Thyroid gland (tissue), 4 donors: ENCODE results near the gene ITPR3.

Experiments used
- POLR2A ChIP-seq, 2 donors: fragments of 450-650 bp; IDR thresholded peaks; one replicate each; pipeline ENCODE4 v1.6.1; 2017; ENCODE audit warnings: antibody characterized with exemption in 2 of 2, mild to moderate bottlenecking in 2 of 2, moderate library complexity in 1 of 2
- TF ChIP-seq, protein P1 (sequence below), 6 experiments: fragments of 200-600 bp in 3 of 6; fragments of 450-650 bp in 3 of 6; sonication (generic) in 3 of 6; IDR thresholded peaks; one replicate each; pipeline ENCODE4 v1.5.1; 2016 to 2019; ENCODE audit warnings: antibody characterized with exemption in 6 of 6, mild to moderate bottlenecking in 2 of 6, inconsistent platforms in 1 of 6, moderate library complexity in 1 of 6

DNA sequence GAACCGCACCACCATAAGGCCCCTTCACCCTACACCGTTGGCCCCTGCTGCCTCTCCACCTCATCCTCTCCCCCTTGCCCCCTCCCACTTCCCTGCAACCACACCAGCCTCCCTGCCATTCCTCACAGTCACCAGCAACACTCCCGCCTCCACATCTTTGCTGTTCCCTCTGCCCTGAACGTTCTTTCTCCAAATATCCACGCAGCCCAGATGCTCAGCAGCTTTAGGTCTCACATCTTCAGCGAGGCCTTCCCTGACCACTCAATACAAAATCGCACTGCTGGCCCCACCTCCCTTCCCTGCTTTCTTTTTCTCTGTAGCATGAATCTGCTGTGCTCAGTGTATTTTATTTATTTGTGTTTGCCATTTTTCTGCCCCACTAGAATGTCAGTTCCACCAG, 20.5 kb downstream of the ITPR3 start:
- TF ChIP-seq, protein P1, sequence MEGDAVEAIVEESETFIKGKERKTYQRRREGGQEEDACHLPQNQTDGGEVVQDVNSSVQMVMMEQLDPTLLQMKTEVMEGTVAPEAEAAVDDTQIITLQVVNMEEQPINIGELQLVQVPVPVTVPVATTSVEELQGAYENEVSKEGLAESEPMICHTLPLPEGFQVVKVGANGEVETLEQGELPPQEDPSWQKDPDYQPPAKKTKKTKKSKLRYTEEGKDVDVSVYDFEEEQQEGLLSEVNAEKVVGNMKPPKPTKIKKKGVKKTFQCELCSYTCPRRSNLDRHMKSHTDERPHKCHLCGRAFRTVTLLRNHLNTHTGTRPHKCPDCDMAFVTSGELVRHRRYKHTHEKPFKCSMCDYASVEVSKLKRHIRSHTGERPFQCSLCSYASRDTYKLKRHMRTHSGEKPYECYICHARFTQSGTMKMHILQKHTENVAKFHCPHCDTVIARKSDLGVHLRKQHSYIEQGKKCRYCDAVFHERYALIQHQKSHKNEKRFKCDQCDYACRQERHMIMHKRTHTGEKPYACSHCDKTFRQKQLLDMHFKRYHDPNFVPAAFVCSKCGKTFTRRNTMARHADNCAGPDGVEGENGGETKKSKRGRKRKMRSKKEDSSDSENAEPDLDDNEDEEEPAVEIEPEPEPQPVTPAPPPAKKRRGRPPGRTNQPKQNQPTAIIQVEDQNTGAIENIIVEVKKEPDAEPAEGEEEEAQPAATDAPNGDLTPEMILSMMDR (IDR thresholded peaks at IDR 0.05): no peak
- no peak for TF ChIP-seq POLR2A (IDR thresholded peaks at IDR 0.05)
